BE2C (cell line): Measurements from ENCODE around the gene NAT16.
"Not testable (repeated sequence)": the region's sequence is repeated elsewhere in the genome, so short reads cannot be mapped to it uniquely, and the experiment has no call there.

Experiments
- DNase-seq: peaks from one replicate; pipeline ENCODE4 v3.0.0-alpha.2; 2020
- H3K27me3 ChIP-seq: fragments of 250-450 bp; sonication (Bioruptor Pico); 2 replicates; pipeline ENCODE4 v1.5.1; 2020; ENCODE audit warnings: mild to moderate bottlenecking
- H3K36me3 ChIP-seq: fragments of 250-450 bp; sonication (Bioruptor Pico); 2 replicates; pipeline ENCODE4 v1.5.1; 2020; ENCODE audit warnings: mild to moderate bottlenecking
- H3K4me1 ChIP-seq: fragments of 250-450 bp; sonication (Bioruptor Pico); 2 replicates; pipeline ENCODE4 v1.5.1; 2020
- H3K4me3 ChIP-seq: 2 replicates; pipeline ENCODE4 v1.5.1; 2011; ENCODE audit warnings: low read depth, low read length
- H3K9me3 ChIP-seq: fragments of 250-450 bp; sonication (Bioruptor Pico); 2 replicates; pipeline ENCODE4 v1.5.1; 2020
- CTCF ChIP-seq: IDR thresholded peaks from 2 replicates; pipeline ENCODE4 v1.5.1; 2012; ENCODE audit warnings: mild to moderate bottlenecking, low read depth, low read length

The NAT16 gene

GRCh38 chr7:101140339-101140699 lies 39.8 kb downstream of the NAT16 start:
- H3K4me1 ChIP-seq = peaks cover 3% of the 10 kb centered on the region; the same call in 1 of the 2 replicates
- TF ChIP-seq CTCF = no peak
- no peak for DNase-seq
- no peaks in the 10 kb centered on the region for H3K9me3 ChIP-seq
- H3K27me3 ChIP-seq = no peaks in the 10 kb centered on the region
- H3K4me3 ChIP-seq = no peak overlapping the region
- no peaks in the 10 kb centered on the region for H3K36me3 ChIP-seq

DNA sequence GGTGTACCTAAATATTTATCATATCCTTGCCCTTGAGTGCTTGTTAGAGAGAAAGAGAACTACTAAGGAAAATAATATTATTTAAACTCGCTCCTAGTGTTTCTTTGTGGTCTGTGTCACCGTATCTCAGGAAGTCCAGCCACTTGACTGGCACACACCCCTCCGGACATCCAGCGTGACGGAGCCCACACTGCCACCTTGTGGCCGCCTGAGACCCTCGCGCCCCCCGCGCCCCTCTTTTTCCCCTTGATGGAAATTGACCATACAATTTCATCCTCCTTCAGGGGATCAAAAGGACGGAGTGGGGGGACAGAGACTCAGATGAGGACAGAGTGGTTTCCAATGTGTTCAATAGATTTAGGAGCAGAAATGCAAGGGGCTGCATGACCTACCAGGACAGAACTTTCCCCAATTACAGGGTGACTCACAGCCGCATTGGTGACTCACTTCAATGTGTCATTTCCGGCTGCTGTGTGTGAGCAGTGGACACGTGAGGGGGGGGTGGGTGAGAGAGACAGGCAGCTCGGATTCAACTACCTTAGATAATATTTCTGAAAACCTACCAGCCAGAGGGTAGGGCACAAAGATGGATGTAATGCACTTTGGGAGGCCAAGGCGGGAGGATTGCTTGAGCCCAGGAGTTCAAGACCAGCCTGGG lies 41.8 kb downstream of the NAT16 start:
- peak; percentile 78 for TF ChIP-seq CTCF
- H3K4me1 ChIP-seq = peaks cover 3% of the 10 kb centered on the region; the same call in 1 of the 2 replicates
- H3K9me3 ChIP-seq = no peaks in the 10 kb centered on the region
- peak; percentile 93 for DNase-seq
- H3K4me3 ChIP-seq = peak overlapping the region; percentile 54
- H3K36me3 ChIP-seq = no peaks in the 10 kb centered on the region
- H3K27me3 ChIP-seq = no peaks in the 10 kb centered on the region

DNA sequence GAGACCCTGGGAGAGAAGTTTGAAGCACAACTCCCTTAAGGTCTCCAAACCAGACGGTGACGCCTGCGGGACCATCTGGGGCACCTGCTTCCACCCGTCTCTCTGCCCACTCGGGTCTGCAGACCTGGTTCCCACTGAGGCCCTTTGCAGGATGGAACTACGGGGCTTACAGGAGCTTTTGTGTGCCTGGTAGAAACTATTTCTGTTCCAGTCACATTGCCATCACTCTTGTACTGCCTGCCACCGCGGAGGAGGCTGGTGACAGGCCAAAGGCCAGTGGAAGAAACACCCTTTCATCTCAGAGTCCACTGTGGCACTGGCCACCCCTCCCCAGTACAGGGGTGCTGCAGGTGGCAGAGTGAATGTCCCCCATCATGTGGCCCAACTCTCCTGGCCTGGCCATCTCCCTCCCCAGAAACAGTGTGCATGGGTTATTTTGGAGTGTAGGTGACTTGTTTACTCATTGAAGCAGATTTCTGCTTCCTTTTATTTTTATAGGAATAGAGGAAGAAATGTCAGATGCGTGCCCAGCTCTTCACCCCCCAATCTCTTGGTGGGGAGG lies 42.4 kb downstream of the NAT16 start:
- TF ChIP-seq CTCF = no peak
- H3K9me3 ChIP-seq = no peaks in the 10 kb centered on the region
- H3K4me3 ChIP-seq = peak overlapping the region; percentile 54
- no peaks in the 10 kb centered on the region for H3K27me3 ChIP-seq
- peaks cover 3% of the 10 kb centered on the region; the same call in 1 of the 2 replicates for H3K4me1 ChIP-seq
- no peaks in the 10 kb centered on the region for H3K36me3 ChIP-seq
- no peak for DNase-seq

GRCh38 chr7:101134399-101134980 lies 45.6 kb downstream of the NAT16 start:
- no peak overlapping the region for H3K4me3 ChIP-seq
- peaks cover 3% of the 10 kb centered on the region; the same call in 1 of the 2 replicates for H3K4me1 ChIP-seq
- DNase-seq = no peak
- TF ChIP-seq CTCF = no peak
- H3K9me3 ChIP-seq = no peaks in the 10 kb centered on the region
- H3K36me3 ChIP-seq = no peaks in the 10 kb centered on the region
- no peaks in the 10 kb centered on the region for H3K27me3 ChIP-seq

DNA sequence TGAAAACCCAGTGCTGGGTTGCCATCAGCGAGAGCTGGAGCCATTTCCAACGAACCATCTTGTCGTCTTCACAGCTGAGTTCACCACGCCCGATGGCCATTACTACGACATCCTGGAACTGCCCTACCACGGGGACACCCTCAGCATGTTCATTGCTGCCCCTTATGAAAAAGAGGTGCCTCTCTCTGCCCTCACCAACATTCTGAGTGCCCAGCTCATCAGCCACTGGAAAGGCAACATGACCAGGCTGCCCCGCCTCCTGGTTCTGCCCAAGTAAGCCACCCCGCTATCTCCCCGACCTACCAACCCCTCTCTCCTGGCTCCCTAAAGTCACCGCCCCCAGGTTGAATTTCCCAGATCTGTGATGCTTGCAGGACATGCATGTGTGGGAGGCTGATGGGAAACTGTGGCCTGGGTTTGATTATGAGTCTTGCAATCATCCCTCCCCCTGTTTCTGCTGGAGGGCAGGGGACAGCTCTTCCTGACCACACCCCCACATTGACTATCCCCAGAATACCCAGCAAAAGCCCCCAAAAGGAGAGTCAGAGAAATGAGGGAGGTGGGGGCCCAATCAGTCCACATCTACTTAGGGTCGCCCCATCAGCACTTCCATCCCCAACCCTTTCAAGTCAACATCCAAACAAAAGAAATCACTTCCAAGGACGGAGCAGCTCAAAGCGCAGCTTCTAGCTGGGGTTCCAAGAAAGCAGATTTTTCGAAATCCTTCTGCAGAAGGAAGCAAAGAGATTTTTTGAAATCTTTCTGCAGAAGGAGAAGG lies 46.3 kb downstream of the NAT16 start:
- no peak for TF ChIP-seq CTCF
- H3K27me3 ChIP-seq = no peaks in the 10 kb centered on the region
- peaks cover 3% of the 10 kb centered on the region; the same call in 1 of the 2 replicates for H3K4me1 ChIP-seq
- DNase-seq = no peak
- no peaks in the 10 kb centered on the region for H3K36me3 ChIP-seq
- no peak overlapping the region for H3K4me3 ChIP-seq
- no peaks in the 10 kb centered on the region for H3K9me3 ChIP-seq

- H3K27me3 ChIP-seq, DNase-seq, H3K36me3 ChIP-seq, H3K9me3 ChIP-seq, H3K4me3 ChIP-seq, H3K4me1 ChIP-seq: not testable (repeated sequence)
Measured at GRCh38 chr7:101132626-101133600, 47.2 kb downstream of the NAT16 start.
